ENCODE measurements around the gene DPYSL4.

The DPYSL4 gene

GRCh38 chr10:132236881-132237280, 50.1 kb downstream of the DPYSL4 start:
- no peak for TF ChIP-seq CTCF (IDR thresholded peaks at IDR 0.05; ENCODE audit: low read depth, low read length, missing control alignments)
- no peak overlapping the region for H3K4me3 ChIP-seq (replicated peaks; ENCODE audit: low read depth, low read length)
- DNase-seq (ENCODE audit: extremely low read depth, low read depth), result no peak

GRCh38 chr10:132237396-132237795, 50.6 kb downstream of the DPYSL4 start:
- no peak overlapping the region for H3K4me3 ChIP-seq (replicated peaks; ENCODE audit: low read depth, low read length)
- TF ChIP-seq CTCF (IDR thresholded peaks at IDR 0.05; ENCODE audit: low read depth, low read length, missing control alignments), result no peak
- no peak for DNase-seq (ENCODE audit: extremely low read depth, low read depth)

- TF ChIP-seq CTCF (IDR thresholded peaks at IDR 0.05; ENCODE audit: low read depth, low read length, missing control alignments), result no peak
- no peak for DNase-seq (ENCODE audit: extremely low read depth, low read depth)
- no peak overlapping the region for H3K4me3 ChIP-seq (replicated peaks; ENCODE audit: low read depth, low read length)
These were observed 51.1 kb downstream of the DPYSL4 start for GRCh38 chr10:132237871-132238270.

- no peak for TF ChIP-seq CTCF (IDR thresholded peaks at IDR 0.05; ENCODE audit: low read depth, low read length, missing control alignments)
- no peak overlapping the region for H3K4me3 ChIP-seq (replicated peaks; ENCODE audit: low read depth, low read length)
- DNase-seq (ENCODE audit: extremely low read depth, low read depth), result no peak
These were observed 51.8 kb downstream of the DPYSL4 start for GRCh38 chr10:132238371-132239125.

- TF ChIP-seq CTCF (IDR thresholded peaks at IDR 0.05; ENCODE audit: low read depth, low read length, missing control alignments), result no peak
- no peak for DNase-seq (ENCODE audit: extremely low read depth, low read depth)
These were observed 52.6 kb downstream of the DPYSL4 start for GRCh38 chr10:132239126-132240031.

GRCh38 chr10:132240156-132240555, 53.4 kb downstream of the DPYSL4 start:
- no peak for DNase-seq (ENCODE audit: extremely low read depth, low read depth)
- no peak for TF ChIP-seq CTCF (IDR thresholded peaks at IDR 0.05; ENCODE audit: low read depth, low read length, missing control alignments)
- no peak overlapping the region for H3K4me3 ChIP-seq (replicated peaks; ENCODE audit: low read depth, low read length)

More at GRCh38 chr10:132239126-132240031, 52.6 kb downstream of the DPYSL4 start:
- no peak overlapping the region for H3K4me3 ChIP-seq (replicated peaks; ENCODE audit: low read depth, low read length)

Measured in HFF-Myc (cell line).